ENCODE measurements around the gene RASSF3. TPM values are rescaled to one million over a fixed set of nuclear protein-coding genes. Genes with fewer than 3 reads are reported as not detected.

The RASSF3 gene
- total and polyA plus RNA-seq, 10 of the 15 experiments (the other 5 are each of a cell fraction or from before 2014, with no cell fraction given) = 6.9 to 62.4 (median 30.3) TPM

DNA sequence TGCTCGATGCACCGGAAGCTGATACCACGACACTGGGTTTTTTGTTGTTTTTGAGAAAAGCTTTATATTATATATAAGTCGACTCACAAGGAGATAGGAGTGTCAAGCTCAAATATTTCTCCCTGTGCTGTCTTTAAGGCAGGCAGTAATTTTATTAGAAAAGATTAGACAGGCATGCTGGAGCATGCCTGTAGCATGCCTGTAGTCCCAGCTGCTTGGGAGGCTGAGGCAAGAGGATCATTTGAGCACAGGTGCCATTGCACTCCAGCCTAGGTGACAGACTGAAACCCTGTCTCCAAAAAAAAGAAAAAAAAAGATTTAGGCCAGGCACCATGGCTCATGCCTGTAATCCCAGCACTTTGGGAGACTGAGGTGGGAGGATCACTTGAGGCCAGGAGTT is 97.1 kb downstream of the RASSF3 start (continued):
- TF ChIP-seq SP1 (IDR thresholded peaks at IDR 0.05; ENCODE audit: low read depth, low read length) = no peak

DNA sequence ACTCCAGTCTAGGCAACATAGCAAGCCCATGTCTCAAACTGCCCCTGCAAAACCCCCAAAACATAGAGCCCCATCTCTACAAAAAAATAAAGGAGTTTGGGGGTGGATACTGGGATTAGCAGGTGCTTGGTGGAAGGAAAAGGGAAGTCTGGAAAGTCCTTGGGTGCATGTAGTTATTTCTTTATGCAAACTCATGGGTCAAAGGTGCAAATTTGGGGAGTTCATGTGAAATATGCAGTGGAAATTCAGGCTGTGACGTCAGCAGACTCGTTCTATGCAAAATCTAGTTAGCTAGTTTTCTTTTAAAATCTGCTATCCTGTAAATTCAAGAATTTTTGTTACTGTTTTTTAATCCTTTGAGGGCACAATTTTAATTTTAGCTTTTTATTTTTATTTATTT is 97.6 kb downstream of the RASSF3 start:
- ChIA-PET CTCF (interaction anchor here (0.6 to 3.7 kb wide), 6 partner anchors 11 to 159 kb away, joined by 3 to 19 read pairs (median 4); no protein-coding TSS in a partner anchor), RAD21 (ENCODE audit: unreplicated experiment) (no interaction called here), SMC1A (ENCODE audit: uncharacterized antibody, unreplicated experiment) (interaction anchor here (0.6 kb wide), 1 partner anchor 160 kb away, joined by 4 read pairs; no protein-coding TSS in a partner anchor), POLR2A (no interaction called here)
- H3K4me2 ChIP-seq (ENCODE audit: control insufficient read depth, insufficient read depth) = no peak overlapping the region
- H4K20me1 ChIP-seq (ENCODE audit: control insufficient read depth, insufficient read depth) = no peaks in the 10 kb centered on the region
- no peak overlapping the region for H2AFZ ChIP-seq (ENCODE audit: control insufficient read depth, low read depth, low read length)
- no peaks in the 10 kb centered on the region for H3K27me3 ChIP-seq (replicated peaks in 1 of 2; ENCODE audit: control insufficient read depth in 2 of 2, insufficient read depth in 2 of 2, low read length in 1 of 2)
- H3K9ac ChIP-seq (ENCODE audit: control insufficient read depth, insufficient read depth, low read length) = no peak overlapping the region
- in situ Hi-C loops (cut with MboI) (no loop called here), intact Hi-C loops (cut with micrococcal nuclease; ENCODE audit: unreplicated experiment) (no loop called here)
- H3K4me3 ChIP-seq = no peak overlapping the region
- no peak for DNase-seq (ENCODE audit: low read depth, low spot score)
- H3K9me3 ChIP-seq (replicated peaks; ENCODE audit: control insufficient read depth, insufficient read depth, low read length) = no peaks in the 10 kb centered on the region
- no peaks in the 10 kb centered on the region; a peak in 1 of 4 replicates for H3K36me3 ChIP-seq (ENCODE audit: control insufficient read depth in 2 of 2, insufficient read depth in 2 of 2, low read length in 1 of 2)
- no peaks in the 10 kb centered on the region for H3K79me2 ChIP-seq (ENCODE audit: control insufficient read depth, insufficient read depth, low read length)
- H3K27ac ChIP-seq (ENCODE audit: control insufficient read depth, insufficient read depth) = no peak overlapping the region
- WGBS (ENCODE audit: insufficient coverage, insufficient replicate concordance, low lambda C conversion rate, missing lambda C conversion rate) = 2% methylated on average over 2 of the region's 2 CpGs
- BruUV-seq (replicated peaks) = no TSS peak
- H3K4me1 ChIP-seq (ENCODE audit: control insufficient read depth, insufficient read depth, low read length) = no peaks in the 10 kb centered on the region
- no peak for ATAC-seq
- no peak for FAIRE-seq
- TF ChIP-seq ZNF274 (IDR thresholded peaks at IDR 0.05; ENCODE audit: insufficient read depth, insufficient read length) (no peak), CREM (IDR thresholded peaks at IDR 0.05; ENCODE audit: low read depth) (0 out of 2 replicates have a peak, but pooled peaks have one; percentile 31)

DNA sequence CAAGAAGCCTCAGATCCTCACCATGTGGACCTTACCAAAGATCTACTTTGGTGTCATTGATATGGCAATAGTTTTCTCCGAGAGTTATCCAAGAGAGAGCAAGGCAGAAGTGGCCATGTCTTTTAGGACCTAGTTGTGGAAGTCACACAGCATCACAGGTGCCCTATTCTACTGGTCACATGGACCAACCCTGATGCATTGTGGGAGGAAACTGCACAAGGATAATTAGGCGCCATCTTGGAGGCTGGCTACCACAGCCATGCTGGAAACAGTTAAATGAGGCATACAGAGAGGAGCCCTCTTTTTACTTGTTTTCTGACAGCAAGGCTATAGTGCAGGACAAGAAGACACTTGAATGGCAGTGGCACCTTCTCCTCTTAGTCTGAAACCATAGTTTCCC is 99.1 kb downstream of the RASSF3 start:
- Histone ChIP-seq H3K4me2 (ENCODE audit: control insufficient read depth, insufficient read depth) (no peak overlapping the region), H3K27me3 (replicated peaks in 1 of 2; ENCODE audit: control insufficient read depth in 2 of 2, insufficient read depth in 2 of 2, low read length in 1 of 2) (no peaks in the 10 kb centered on the region), H3K36me3 (ENCODE audit: control insufficient read depth in 2 of 2, insufficient read depth in 2 of 2, low read length in 1 of 2) (no peaks in the 10 kb centered on the region; a peak in 1 of 4 replicates), H3K79me2 (ENCODE audit: control insufficient read depth, insufficient read depth, low read length) (no peaks in the 10 kb centered on the region), H3K4me3 (no peak overlapping the region), H3K9me3 (replicated peaks; ENCODE audit: control insufficient read depth, insufficient read depth, low read length) (no peaks in the 10 kb centered on the region), H3K27ac (ENCODE audit: control insufficient read depth, insufficient read depth) (no peak overlapping the region), H3K9ac (ENCODE audit: control insufficient read depth, insufficient read depth, low read length) (no peak overlapping the region), H2AFZ (ENCODE audit: control insufficient read depth, low read depth, low read length) (no peak overlapping the region), H4K20me1 (ENCODE audit: control insufficient read depth, insufficient read depth) (no peaks in the 10 kb centered on the region), H3K4me1 (ENCODE audit: control insufficient read depth, insufficient read depth, low read length) (no peaks in the 10 kb centered on the region; the same call in 1 of the 2 replicates)
- no peak for TF ChIP-seq EGR1 (IDR thresholded peaks at IDR 0.05; ENCODE audit: borderline replicate concordance in 1 of 2, low read depth in 2 of 2, low read length in 2 of 2)
- 100% methylated on average over 2 of the region's 2 CpGs for WGBS (ENCODE audit: insufficient coverage, insufficient replicate concordance, low lambda C conversion rate, missing lambda C conversion rate)
- intact Hi-C loops (cut with micrococcal nuclease; ENCODE audit: unreplicated experiment) (no loop called here), in situ Hi-C loops (cut with MboI) (no loop called here)
- BruUV-seq (replicated peaks) = no TSS peak
- no peak for ATAC-seq
- SMC1A ChIA-PET (ENCODE audit: uncharacterized antibody, unreplicated experiment) = no interaction called here
- no peak for FAIRE-seq
- CTCF ChIA-PET = interaction anchor here (1.0 to 1.5 kb wide), 2 partner anchors 12 to 160 kb away, joined by 4 to 5 read pairs; no protein-coding TSS in a partner anchor
- DNase-seq (ENCODE audit: low read depth, low spot score) = no peak
- RAD21 ChIA-PET (ENCODE audit: unreplicated experiment) = interaction anchor here (1.7 kb wide), 1 partner anchor 160 kb away, joined by 4 read pairs; no protein-coding TSS in a partner anchor
- POLR2A ChIA-PET = no interaction called here
